ENCODE data around the gene STXBP1. TPM values are rescaled to one million over a fixed set of nuclear protein-coding genes. Genes with fewer than 3 reads are reported as not detected.

STXBP1 gene
- total and polyA plus RNA-seq, 9 of the 15 experiments (the other 6 are each of a cell fraction or from before 2014, with no cell fraction given), result 4.6 to 35.1 (median 9.7) TPM

- TF ChIP-seq JUNB (CRISPR knock-in tag; conservative IDR thresholded peaks at IDR 0.05) (no peak), ZBTB26 (CRISPR knock-in tag; IDR thresholded peaks at IDR 0.05) (no peak)
These were observed 78.7 kb downstream of the STXBP1 start (continued) for GRCh38 chr9:127690735-127691134.

GRCh38 chr9:127692071-127692470 lies 80.0 kb downstream of the STXBP1 start:
- no TSS peak for BruUV-seq (replicated peaks)
- ChIA-PET POLR2A (interaction anchor here (1.0 kb wide), 1 partner anchor 11 kb away, joined by 5 read pairs; no protein-coding TSS in a partner anchor), CTCF (ENCODE audit: low intra/inter-chr PET ratio) (no interaction called here)
- Histone ChIP-seq H3K4me3 (no peak overlapping the region), H3K9me1 (ENCODE audit: control insufficient read depth, insufficient read depth, low read length) (no peaks in the 10 kb centered on the region), H3K36me3 (ENCODE audit: control insufficient read depth, insufficient read depth, low read length) (peaks cover 3% of the 10 kb centered on the region; the same call in 1 of the 3 replicates), H3K9me3 (replicated peaks; ENCODE audit: control insufficient read depth, insufficient read depth, low read depth, low read length) (no peaks in the 10 kb centered on the region), H3K4me2 (ENCODE audit: insufficient read depth, low read length) (no peak overlapping the region), H3K27me3 (ENCODE audit: control insufficient read depth in 2 of 2, insufficient read depth in 2 of 2, low read length in 2 of 2) (no peaks in the 10 kb centered on the region), H3K4me1 (replicated peaks in 1 of 2; ENCODE audit: control insufficient read depth in 2 of 2, insufficient read depth in 2 of 2, low read length in 2 of 2) (no peaks in the 10 kb centered on the region), H3K79me2 (ENCODE audit: control insufficient read depth, insufficient read depth, low read length) (no peaks in the 10 kb centered on the region), H3K27ac (ENCODE audit: extremely low read depth, low read depth, low read length) (no peak overlapping the region), H3K9ac (ENCODE audit: insufficient read depth in 1 of 2, low read depth in 2 of 2, low read length in 2 of 2) (peak overlapping the region in 1 of 2 experiments; percentile 50; a peak in 1 of 4 replicates), H4K20me1 (replicated peaks; ENCODE audit: control insufficient read depth, insufficient read depth, low read length) (no peaks in the 10 kb centered on the region), H2AFZ (ENCODE audit: low read depth, low read length) (no peak overlapping the region)
- WGBS (ENCODE audit: insufficient coverage, low coverage, missing lambda C conversion rate), result 54% methylated on average over 11 of the region's 20 CpGs
- intact Hi-C loops (cut with micrococcal nuclease) (no loop called here), in situ Hi-C loops (cut with MboI) (no loop called here)
- ATAC-seq (no peak), DNase-seq (ENCODE audit: extremely low read depth in 1 of 4, low spot score in 3 of 4) (no peak), FAIRE-seq (no peak)
- no peak for TF ChIP-seq ASH1L (IDR thresholded peaks at IDR 0.05; ENCODE audit: borderline replicate concordance, low read depth, partially characterized antibody)
- no peak for TF ChIP-seq ZBTB7A (IDR thresholded peaks at IDR 0.05; ENCODE audit: borderline replicate concordance, control insufficient read depth, low read depth, low read length)
- no peak for TF ChIP-seq TSC22D4 (tag; IDR thresholded peaks at IDR 0.05)
- no peak for TF ChIP-seq NCOA1 (IDR thresholded peaks at IDR 0.05; ENCODE audit: low read depth)
- no peak for TF ChIP-seq ZNF212 (CRISPR knock-in tag; IDR thresholded peaks at IDR 0.05)
- no peak for TF ChIP-seq REST (IDR thresholded peaks at IDR 0.05; ENCODE audit: borderline replicate concordance)
- TF ChIP-seq REST (CRISPR knock-in tag; IDR thresholded peaks at IDR 0.05; ENCODE audit: low read depth), result no peak
- TF ChIP-seq BHLHE40 (IDR thresholded peaks at IDR 0.05; ENCODE audit: low read length), result no peak
- TF ChIP-seq HNRNPH1 (optimal IDR thresholded peaks at IDR 0.05; ENCODE audit: low read depth, low read length), result no peak
- no peak for TF ChIP-seq ZFPM2 (CRISPR knock-in tag; IDR thresholded peaks at IDR 0.05)
- TF ChIP-seq ZEB2 (IDR thresholded peaks at IDR 0.05), result no peak
- no peak for TF ChIP-seq FOXJ3 (CRISPR knock-in tag; IDR thresholded peaks at IDR 0.05)

Measured in K562 (cell line).